HCT116 (cell line): ENCODE data around the gene SMPX. TPM values are rescaled to one million over a fixed set of nuclear protein-coding genes. Genes with fewer than 3 reads are reported as not detected.

ENCODE experiments used
- ATAC-seq: fragments of 200-7000 bp; cut with Tn5 transposase; 2 replicates; pipeline ENCODE4 v1.9.1; 2020; ENCODE audit warnings: mild to moderate bottlenecking, moderate library complexity
- BruUV-seq: library from RNA; stranded (reverse); fragments of 400-500 nt; replicated peaks from 2 replicates; lab custom pipeline; 2021; lab: Mats Ljungman, UMichigan
- CTCF ChIA-PET: fragments of 300-600 bp; sonication (Branson Sonifier 250); formaldehyde crosslinking; loops from one replicate; lab custom pipeline; 2021; ENCODE audit warnings: antibody characterized with exemption; lab: Charles Lee
- POLR2A ChIA-PET: fragments of 300-600, 350-600 bp; sonication (Branson Sonifier 250); formaldehyde crosslinking; loops from one replicate; lab custom pipeline; 2021; ENCODE audit warnings: antibody characterized with exemption; lab: Charles Lee
- RAD21 ChIA-PET, 2 experiments: fragments of 300-600 bp; sonication (Branson Sonifier 250); formaldehyde crosslinking; loops; one replicate each; lab custom pipeline; 2023; ENCODE audit warnings: low total read pairs in 2 of 2; ENCODE audit not compliant: uncharacterized antibody in 2 of 2, unreplicated experiment in 2 of 2, low non-redundant PET in 1 of 2; lab: Charles Lee
- DNase-seq: peaks from one replicate; pipeline ENCODE4 v3.0.0-alpha.2; 2010; ENCODE audit warnings: low read depth, low spot score
- H2AFZ ChIP-seq: fragments of 200-600 bp; shearing (Covaris generic), sonication (generic); 2 replicates; pipeline ENCODE4 v1.6.1; 2017; ENCODE audit warnings: low read depth, mixed run types, mixed read lengths, antibody characterized with exemption, low read length; ENCODE audit not compliant: poor library complexity, severe bottlenecking
- H3K27ac ChIP-seq: 2 replicates; pipeline ENCODE4 v1.5.1; 2012; ENCODE audit warnings: low read depth, low read length
- H3K27me3 ChIP-seq: fragments of 200-600 bp; sonication (generic); 2 replicates; pipeline ENCODE4 v1.6.1; 2016; ENCODE audit warnings: mixed run types, low read length, mixed read lengths; ENCODE audit not compliant: insufficient read depth
- H3K36me3 ChIP-seq, 2 experiments: fragments of 200-500 bp in 1 of 2; fragments of 200-600 bp in 1 of 2; sonication (Bioruptor generic) in 1 of 2; sonication (generic) in 1 of 2; 2 replicates each; pipeline versions ENCODE4 v1.5.1 to v1.6.1; 2014 to 2016; ENCODE audit warnings: low read length in 2 of 2, inconsistent platforms in 1 of 2, mixed read lengths in 1 of 2, mixed run types in 1 of 2; ENCODE audit not compliant: insufficient read depth in 2 of 2, control insufficient read depth in 1 of 2
- H3K4me1 ChIP-seq, 2 experiments: fragments of 200-600 bp in 1 of 2; sonication (generic) in 1 of 2; 2 replicates each; pipeline versions ENCODE4 v1.5.1 to v1.6.1; 2012 to 2017; ENCODE audit warnings: low read length in 2 of 2, inconsistent platforms in 1 of 2, mild to moderate bottlenecking in 1 of 2, mixed read lengths in 1 of 2, mixed run types in 1 of 2, moderate library complexity in 1 of 2; ENCODE audit not compliant: insufficient read depth in 2 of 2, control insufficient read depth in 1 of 2
- H3K4me2 ChIP-seq: fragments of 200-600 bp; sonication (generic); 2 replicates; pipeline ENCODE4 v1.6.1; 2017; ENCODE audit warnings: mixed run types, low read length, mixed read lengths
- H3K4me3 ChIP-seq, 2 experiments: fragments of 200-600 bp in 1 of 2; sonication (generic) in 1 of 2; replicated peaks in 1 of 2; 2 replicates each; pipeline ENCODE4 v1.5.1; 2011 to 2016; ENCODE audit warnings: low read length in 2 of 2, control low read depth in 1 of 2, low read depth in 1 of 2, mild to moderate bottlenecking in 1 of 2, mixed read lengths in 1 of 2, mixed run types in 1 of 2
- H3K79me2 ChIP-seq: fragments of 200-600 bp; sonication (generic); 2 replicates; pipeline ENCODE4 v1.6.1; 2017; ENCODE audit warnings: mild to moderate bottlenecking, mixed run types, low read length, moderate library complexity, mixed read lengths; ENCODE audit not compliant: insufficient read depth
- H3K9ac ChIP-seq: fragments of 200-600 bp; sonication (generic); 2 replicates; pipeline ENCODE4 v1.6.1; 2016; ENCODE audit warnings: low read length, mixed read lengths
- H3K9me2 ChIP-seq: fragments of 200-600 bp; sonication (generic), shearing (Covaris generic); 2 replicates; pipeline ENCODE4 v1.6.1; 2017; ENCODE audit warnings: mixed run types, mild to moderate bottlenecking, moderate library complexity; ENCODE audit not compliant: insufficient read depth
- H3K9me3 ChIP-seq, 2 experiments: fragments of 200-500 bp in 1 of 2; fragments of 200-600 bp in 1 of 2; sonication (Bioruptor generic) in 1 of 2; sonication (generic) in 1 of 2; 2 replicates each; pipeline ENCODE4 v1.6.1; 2014 to 2017; ENCODE audit warnings: low read length in 2 of 2, mixed read lengths in 2 of 2, inconsistent platforms in 1 of 2, low read depth in 1 of 2, mild to moderate bottlenecking in 1 of 2, mixed run types in 1 of 2, moderate library complexity in 1 of 2; ENCODE audit not compliant: control insufficient read depth in 1 of 2, insufficient read depth in 1 of 2
- H4K20me1 ChIP-seq: fragments of 200-600 bp; sonication (generic), shearing (Covaris generic); 2 replicates; pipeline ENCODE4 v1.6.1; 2017; ENCODE audit warnings: mixed run types, mild to moderate bottlenecking, moderate library complexity; ENCODE audit not compliant: insufficient read depth
- CBX3 ChIP-seq: IDR thresholded peaks from 2 replicates; pipeline ENCODE4 v1.6.1; 2012; ENCODE audit warnings: low read depth
- CTCF ChIP-seq, 3 experiments: fragments of 200-600 bp in 1 of 3; sonication (generic) in 1 of 3; IDR thresholded peaks in 2 of 3; conservative IDR thresholded peaks in 1 of 3; 2 replicates each; pipeline ENCODE4 v1.5.1; 2012 to 2017; ENCODE audit warnings: low read depth in 2 of 3, low read length in 2 of 3, antibody characterized with exemption in 1 of 3, borderline replicate concordance in 1 of 3, control low read depth in 1 of 3, mild to moderate bottlenecking in 1 of 3, mixed read lengths in 1 of 3, mixed run types in 1 of 3, moderate library complexity in 1 of 3; ENCODE audit not compliant: insufficient read depth in 1 of 3
- EZH2 ChIP-seq: fragments of 200-600 bp; sonication (generic); IDR thresholded peaks from 2 replicates; pipeline ENCODE4 v1.6.1; 2017; ENCODE audit warnings: antibody characterized with exemption, mixed run types
- FOSL1 ChIP-seq: IDR thresholded peaks from 2 replicates; pipeline ENCODE4 v1.6.1; 2012; ENCODE audit warnings: low read depth
- JUND ChIP-seq: IDR thresholded peaks from 2 replicates; pipeline ENCODE4 v1.6.1; 2012
- MAX ChIP-seq: IDR thresholded peaks from 2 replicates; pipeline ENCODE4 v1.6.1; 2012
- POLR2A ChIP-seq: IDR thresholded peaks from 2 replicates; pipeline ENCODE4 v1.7.0; 2011; ENCODE audit warnings: borderline replicate concordance; ENCODE audit not compliant: insufficient read depth, insufficient read length; ENCODE audit errors: extremely low read depth
- POLR2AphosphoS5 ChIP-seq: IDR thresholded peaks from 2 replicates; pipeline ENCODE4 v1.6.1; 2011; ENCODE audit warnings: mild to moderate bottlenecking, low read depth, low read length, moderate library complexity
- SIN3A ChIP-seq: IDR thresholded peaks from 2 replicates; pipeline ENCODE4 v1.6.1; 2012; ENCODE audit warnings: low read depth
- SRF ChIP-seq: IDR thresholded peaks from 2 replicates; pipeline ENCODE4 v1.6.1; 2012; ENCODE audit warnings: low read depth
- YY1 ChIP-seq: IDR thresholded peaks from 2 replicates; pipeline ENCODE4 v1.6.1; 2011; ENCODE audit warnings: low read length, low read depth, moderate library complexity, mild to moderate bottlenecking; ENCODE audit not compliant: insufficient replicate concordance; ENCODE audit errors: extremely low read depth
- ZFX ChIP-seq: fragments of 450-650 bp; IDR thresholded peaks from 2 replicates; pipeline ENCODE4 v1.6.1; 2017
- ZNF274 ChIP-seq: fragments of 200-500 bp; sonication (Bioruptor generic); IDR thresholded peaks from 2 replicates; pipeline ENCODE4 v1.6.1; 2014; ENCODE audit warnings: mild to moderate bottlenecking, low read depth, low read length, inconsistent platforms
- intact Hi-C: fragments of 100-400 bp; cut with micrococcal nuclease; formaldehyde crosslinking; loops from 2 replicates; pipeline ENCODE4 v1.10.0; 2022
- total RNA-seq: library from RNA; stranded (reverse); gene quantifications from one replicate; pipeline ENCODE4 v1.2.1, GENCODE V29; 2021; ENCODE audit not compliant: unreplicated experiment

Gene SMPX
- total RNA-seq, 1 experiment from 2014 or later, result 0.59 TPM

DNA sequence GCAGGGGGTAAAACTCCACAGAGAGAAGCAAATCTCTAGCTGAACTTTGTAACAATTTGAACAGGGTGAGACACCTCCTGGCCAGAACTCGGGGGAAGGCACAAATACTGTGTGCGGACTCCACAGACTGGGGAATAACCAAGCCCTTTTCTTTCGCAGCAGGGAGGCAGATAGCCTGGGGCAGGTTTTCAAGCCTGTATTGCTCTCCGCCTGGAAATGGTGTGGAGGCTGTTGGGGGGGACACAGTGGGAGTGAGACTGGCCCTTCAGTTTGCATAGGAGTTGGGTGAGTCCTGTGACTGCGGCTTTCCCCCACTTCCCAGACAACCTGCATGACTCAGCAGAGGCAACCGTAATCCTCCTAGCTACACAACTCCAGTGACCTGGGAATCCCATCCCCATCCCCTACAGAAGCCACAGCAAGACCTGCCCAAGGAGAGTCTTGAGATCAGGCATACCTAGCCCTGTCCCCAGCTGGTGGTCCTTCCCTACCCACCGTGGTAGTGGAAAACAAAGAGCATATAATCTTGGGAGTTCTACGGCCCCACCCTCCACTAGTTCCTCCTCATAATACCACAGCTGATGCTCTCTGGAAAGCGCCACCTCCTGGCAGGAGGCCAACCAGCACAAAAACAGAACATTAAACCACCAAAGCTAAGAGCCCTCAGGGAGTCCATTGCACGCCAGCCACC lies 12.9 kb upstream of the SMPX start:
- ChIA-PET CTCF (interaction anchor here (1.0 to 1.6 kb wide), 3 partner anchors 10 to 14 kb away, joined by 3 to 6 read pairs (median 4); no protein-coding TSS in a partner anchor), POLR2A (no interaction called here), RAD21 (no interaction called here)
- Histone ChIP-seq H2AFZ (peak overlapping the region; percentile 61), H3K4me1 (peaks cover 0 to 16% of the 10 kb centered on the region in 2 experiments; a peak in 1 of 4 replicates), H3K36me3 (no peaks in the 10 kb centered on the region), H3K4me3 (peak overlapping the region; percentile 45 to 59), H4K20me1 (no peaks in the 10 kb centered on the region), H3K4me2 (peak overlapping the region; percentile 78), H3K79me2 (no peaks in the 10 kb centered on the region), H3K27me3 (no peaks in the 10 kb centered on the region), H3K9ac (peak overlapping the region; percentile 55), H3K27ac (peak overlapping the region; percentile 78), H3K9me3 (no peaks in the 10 kb centered on the region), H3K9me2 (no peaks in the 10 kb centered on the region)
- intact Hi-C loops, result no loop called here
- DNase-seq, result peak; percentile 45
- TSS peak; percentile 83 for BruUV-seq
- peak; percentile 89 for ATAC-seq
- TF ChIP-seq CBX3 (0 out of 2 replicates have a peak, but pooled peaks have one; percentile 19), ZNF274 (no peak), FOSL1 (peak; percentile 16; the same call in 1 of the 2 replicates), JUND (peak; percentile 14; the same call in 1 of the 2 replicates), CTCF (IDR thresholded peaks at IDR 0.05 in 2 of 3, conservative IDR thresholded peaks at IDR 0.05 in 1 of 3; ENCODE audit: borderline replicate concordance in 1 of 3, insufficient read depth in 1 of 3, low read depth in 2 of 3, low read length in 2 of 3) (0 out of 6 replicates have a peak, but pooled peaks of 2 of the 3 experiments have one; percentile 15 to 19), POLR2A (no peak)

DNA sequence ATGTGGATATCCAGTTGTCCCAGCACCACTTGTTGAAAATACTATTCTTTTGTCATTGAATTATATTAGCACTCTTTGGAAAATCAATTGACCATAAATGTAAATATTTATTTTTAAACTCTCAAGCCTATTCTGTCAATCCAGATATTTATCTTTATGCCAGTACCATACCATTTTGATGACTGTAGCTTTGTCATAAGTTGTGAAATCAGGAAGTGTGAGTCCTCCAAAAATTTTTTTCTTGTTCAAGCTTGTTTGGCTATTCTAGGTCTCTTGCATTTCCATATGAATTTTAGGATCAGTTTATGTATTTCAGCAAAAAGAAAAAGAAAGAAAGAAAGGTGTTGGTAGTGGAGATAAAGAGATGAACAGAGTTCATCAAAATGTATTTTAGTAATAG lies 8.2 kb upstream of the SMPX start:
- no peaks in the 10 kb centered on the region for H3K36me3 ChIP-seq
- ATAC-seq (no peak), DNase-seq (no peak)
- no peaks in the 10 kb centered on the region for H3K27me3 ChIP-seq
- H2AFZ ChIP-seq, result no peak overlapping the region
- no peaks in the 10 kb centered on the region for H3K9me2 ChIP-seq
- intact Hi-C loops, result no loop called here
- H3K4me2 ChIP-seq, result no peak overlapping the region
- CTCF ChIA-PET, result no interaction called here
- no peaks in the 10 kb centered on the region for H3K9me3 ChIP-seq
- POLR2A ChIA-PET, result no interaction called here
- H3K4me3 ChIP-seq, result no peak overlapping the region
- RAD21 ChIA-PET, result no interaction called here
- H4K20me1 ChIP-seq, result no peaks in the 10 kb centered on the region
- H3K4me1 ChIP-seq, result peaks cover 0 to 16% of the 10 kb centered on the region in 2 experiments; a peak in 1 of 4 replicates
- H3K79me2 ChIP-seq, result no peaks in the 10 kb centered on the region
- no peak overlapping the region for H3K9ac ChIP-seq
- H3K27ac ChIP-seq, result no peak overlapping the region
- no TSS peak for BruUV-seq
- TF ChIP-seq EZH2 (no peak), MAX (no peak), POLR2AphosphoS5 (no peak), ZFX (no peak), SRF (no peak), CBX3 (no peak), YY1 (no peak), FOSL1 (no peak), SIN3A (no peak), JUND (no peak)
